Urothelium cell line (cell line): ENCODE measurements around the gene TEK.
A peak's percentile ranks its signal among the peaks of the same experiment; 100 is the strongest.
"Not testable (repeated sequence)": the region's sequence is repeated elsewhere in the genome, so short reads cannot be mapped to it uniquely, and the experiment has no call there.

Experiments
- DNase-seq: peaks from one replicate; pipeline ENCODE4 v3.0.0; 2011; ENCODE audit warnings: low spot score, mixed read lengths
- FAIRE-seq: peaks from 2 replicates; lab custom pipeline; 2011; peaks lifted over from hg19 to GRCh38; lab: Jason Lieb, UNC

Gene TEK

GRCh38 chr9:27108981-27109541, at the start of gene TEK:
TEK (plus strand) TSS chr9:27109225; CDS start chr9:27109591, 366 bp downstream.
- peak; percentile 68 for FAIRE-seq
- no peak for DNase-seq

DNA sequence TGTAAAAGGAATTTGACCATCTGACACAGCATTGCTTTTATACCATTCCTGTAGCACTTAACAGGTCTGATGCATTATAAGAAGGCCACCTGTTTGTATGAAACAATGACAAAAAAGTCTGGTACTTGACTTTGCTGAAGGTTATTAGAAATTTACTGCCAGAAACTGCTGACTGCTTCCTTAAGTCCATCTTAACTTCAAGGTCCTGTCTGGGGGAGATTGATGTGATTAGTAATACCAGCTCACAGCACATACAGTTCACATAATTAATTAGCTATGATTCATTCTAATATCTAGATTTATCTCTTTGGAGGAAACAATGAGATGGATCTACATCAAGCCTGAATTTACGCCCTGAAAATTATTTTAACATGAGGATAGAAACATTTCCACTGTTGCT, 49.6 kb upstream of the TEK start:
- FAIRE-seq (no peak), DNase-seq (no peak)

DNA sequence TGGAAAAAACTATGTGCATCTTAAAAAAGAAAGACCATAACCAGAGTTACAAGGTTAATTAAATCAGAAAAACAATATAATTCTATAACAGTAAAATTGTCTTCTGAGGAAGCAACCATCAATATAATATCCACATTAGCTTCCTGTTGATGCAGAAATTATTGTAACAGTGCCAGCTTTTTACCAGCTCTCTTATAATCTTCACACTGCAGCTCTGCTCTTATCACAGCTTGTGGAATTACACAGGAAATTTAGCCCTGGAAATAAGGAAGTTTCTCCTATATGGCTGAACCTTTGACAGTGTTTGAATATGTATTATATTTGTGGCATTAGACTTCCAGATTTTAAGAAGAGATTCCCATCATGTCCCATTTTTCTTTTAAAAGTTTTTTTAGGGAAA, 49.1 kb upstream of the TEK start:
- FAIRE-seq (no peak), DNase-seq (no peak)

GRCh38 chr9:27065288-27065687, 43.7 kb upstream of the TEK start:
- FAIRE-seq (no peak), DNase-seq (no peak)

DNA sequence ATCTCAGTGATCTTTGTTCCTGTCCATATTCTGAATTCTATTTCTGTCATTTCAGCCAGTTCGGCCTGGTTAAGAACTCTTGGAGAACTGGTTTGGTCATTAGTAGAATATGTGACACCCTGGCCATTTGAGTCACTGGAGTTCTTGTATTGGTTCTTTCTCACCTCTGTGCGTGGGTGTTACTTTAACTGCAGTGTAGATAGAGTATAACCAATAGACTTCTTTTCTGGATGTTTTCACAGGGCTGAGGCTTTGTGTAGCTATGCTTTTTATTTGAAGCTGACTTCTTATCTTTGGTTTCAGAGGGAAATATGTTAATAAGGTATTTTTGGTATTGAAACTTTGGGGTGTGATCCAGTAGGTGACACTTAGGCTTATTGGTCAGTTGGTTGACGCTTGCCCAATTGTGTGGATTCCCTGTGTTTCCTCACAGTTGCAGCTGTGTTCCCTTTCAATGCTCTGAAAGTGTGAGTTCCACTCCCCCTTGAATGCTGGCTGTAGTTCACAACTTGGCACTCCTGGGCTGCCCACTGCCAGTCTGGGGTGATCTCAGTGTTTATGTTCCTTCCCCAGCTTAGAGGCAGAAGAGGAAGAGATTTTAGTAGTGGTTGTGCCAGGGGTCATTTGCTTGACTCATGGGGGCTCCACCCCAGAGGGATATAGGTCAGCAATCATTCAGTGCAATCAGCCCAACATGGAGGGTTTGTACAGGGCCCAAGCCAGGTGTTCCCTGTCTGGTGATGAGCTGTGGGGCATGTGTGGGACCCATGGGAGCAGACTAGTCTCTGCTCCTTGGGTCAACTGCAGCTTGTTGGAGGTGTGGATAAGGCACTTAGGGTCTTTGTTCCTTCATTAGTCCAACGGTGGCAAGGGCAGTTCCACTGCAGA, 34.9 kb upstream of the TEK start:
- DNase-seq (no peak), FAIRE-seq (no peak)

DNA sequence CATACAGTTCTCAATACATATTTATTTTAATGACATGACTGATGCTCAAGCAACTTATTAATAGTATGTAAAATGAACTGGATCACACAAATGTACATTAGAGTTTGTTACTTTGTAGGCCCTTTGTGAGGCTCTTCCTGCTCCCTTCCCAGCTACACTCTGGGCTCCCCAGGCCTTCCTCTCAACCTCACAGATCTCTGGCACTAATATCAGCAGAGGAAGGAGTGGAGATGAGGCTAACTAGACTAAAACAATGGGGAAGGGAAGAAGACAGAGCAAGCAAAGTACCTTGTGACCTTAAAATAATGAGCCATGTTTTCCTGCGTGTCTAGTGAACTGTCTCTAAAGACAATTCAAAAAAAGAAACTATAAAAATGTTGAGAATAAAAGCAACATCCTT, 30.3 kb upstream of the TEK start:
- FAIRE-seq: no peak

GRCh38 chr9:27085456-27085855, 23.6 kb upstream of the TEK start:
- FAIRE-seq: peak; percentile 63

More for the DNA sequence above, 30.3 kb upstream of the TEK start:
- no peak for DNase-seq

GRCh38 chr9:27086818-27087680, 22.0 kb upstream of the TEK start:
- FAIRE-seq (peak; percentile 82), DNase-seq (peak; percentile 31)

More at GRCh38 chr9:27085456-27085855, 23.6 kb upstream of the TEK start:
- DNase-seq: no peak

GRCh38 chr9:27088981-27089380, 20.0 kb upstream of the TEK start:
- no peak for DNase-seq
- no peak for FAIRE-seq

GRCh38 chr9:27089706-27090105, 19.3 kb upstream of the TEK start:
- FAIRE-seq: no peak
- no peak for DNase-seq

GRCh38 chr9:27090231-27090630, 18.8 kb upstream of the TEK start:
- DNase-seq: no peak
- FAIRE-seq: no peak

DNA sequence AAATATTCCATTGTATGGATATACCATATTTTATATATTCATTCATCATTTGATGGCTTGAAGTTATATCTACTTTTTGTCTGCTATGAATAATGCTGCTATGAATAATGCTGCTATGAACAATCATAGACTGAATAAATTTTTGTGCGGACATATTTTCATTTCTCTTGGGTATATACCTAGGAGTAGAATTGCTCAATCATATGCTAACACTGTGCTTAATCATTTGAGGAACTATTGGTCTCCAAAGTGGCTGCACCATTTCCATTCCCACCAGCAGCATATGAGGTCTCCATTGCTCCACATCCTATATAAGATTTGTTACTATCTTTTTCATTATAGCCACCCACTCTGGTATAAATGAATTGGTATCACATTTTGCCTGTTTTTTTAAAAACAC, 18.3 kb upstream of the TEK start:
- DNase-seq (no peak), FAIRE-seq (peak; percentile 52)

DNA sequence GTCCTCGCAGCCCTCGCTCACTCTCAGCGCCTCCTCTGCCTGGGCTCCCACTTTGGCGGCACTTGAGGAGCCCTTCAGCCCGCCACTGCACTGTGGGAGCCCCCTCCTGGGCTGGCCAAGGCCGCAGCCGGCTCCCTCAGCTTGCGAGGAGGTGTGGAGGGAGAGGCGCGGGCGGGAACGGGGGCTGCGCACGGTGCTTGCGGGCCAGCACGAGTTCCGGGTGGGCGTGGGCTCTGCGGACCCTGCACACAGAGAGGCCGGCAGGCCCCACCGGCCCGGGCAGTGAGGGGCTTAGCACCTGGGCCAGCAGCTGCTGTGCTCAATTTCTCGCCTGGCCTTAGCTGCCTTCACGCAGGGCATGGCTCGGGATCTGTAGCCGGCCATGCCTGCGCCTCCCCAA, 16.5 kb upstream of the TEK start:
- not testable (repeated sequence) for FAIRE-seq, DNase-seq

- DNase-seq, FAIRE-seq: not testable (repeated sequence)
Observed at GRCh38 chr9:27093384-27094067, 15.5 kb upstream of the TEK start.

DNA sequence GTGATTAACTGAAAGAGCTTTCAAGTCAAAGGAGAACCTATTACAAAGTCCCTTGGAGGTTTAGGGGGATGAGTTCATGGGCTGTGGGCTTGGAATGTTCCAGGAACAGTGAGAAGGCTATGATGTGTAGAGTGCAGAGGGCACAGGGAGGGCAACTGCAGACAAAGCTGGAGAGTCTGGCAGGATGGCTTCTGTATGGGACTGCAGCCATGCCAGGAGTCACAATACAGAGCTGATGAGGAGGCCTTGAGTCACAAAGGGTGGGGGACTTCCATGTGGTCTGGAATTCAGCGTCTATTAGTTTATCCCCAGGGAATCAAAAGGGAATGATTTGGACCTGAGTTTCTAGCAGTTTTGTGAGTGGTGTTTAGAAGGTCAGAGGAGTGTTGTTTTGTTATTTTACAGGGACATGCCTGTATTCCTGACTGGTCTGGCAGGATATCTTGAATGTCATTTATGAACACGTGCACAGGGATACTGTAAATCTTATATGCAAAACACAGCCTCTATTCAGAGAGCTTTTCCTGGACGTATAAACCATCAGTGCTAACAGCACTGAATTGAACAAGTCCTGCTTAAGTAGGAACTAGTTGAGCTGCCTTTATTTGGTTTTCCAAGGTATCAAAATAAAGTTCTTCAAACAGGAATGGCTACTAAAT, 14.3 kb upstream of the TEK start:
- DNase-seq (peak; percentile 44), FAIRE-seq (peak; percentile 65)

- FAIRE-seq (peak; percentile 32), DNase-seq (no peak)
Observed at GRCh38 chr9:27107241-27107640, 1.8 kb upstream of the TEK start.

DNA sequence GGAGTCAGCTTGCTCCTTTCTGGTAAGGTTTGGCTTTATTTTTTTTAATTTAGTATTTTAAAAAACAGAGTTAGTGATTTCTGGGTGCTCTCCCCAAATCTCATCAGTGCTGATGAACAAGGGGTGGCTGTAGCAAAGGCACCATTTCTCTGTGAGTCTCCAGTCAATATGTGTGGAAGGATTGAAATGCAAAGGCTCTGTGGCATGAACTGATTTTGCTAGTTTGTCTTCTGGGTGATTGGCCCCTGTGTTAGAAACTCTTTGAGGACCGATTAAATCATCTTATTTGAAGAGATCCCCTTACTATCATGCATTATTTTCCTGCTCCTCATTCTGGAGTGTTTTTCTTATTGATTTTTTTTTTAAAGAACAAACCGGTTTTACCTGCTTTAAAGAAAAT, 596 bp downstream of the TEK start:
- FAIRE-seq: no peak

DNA sequence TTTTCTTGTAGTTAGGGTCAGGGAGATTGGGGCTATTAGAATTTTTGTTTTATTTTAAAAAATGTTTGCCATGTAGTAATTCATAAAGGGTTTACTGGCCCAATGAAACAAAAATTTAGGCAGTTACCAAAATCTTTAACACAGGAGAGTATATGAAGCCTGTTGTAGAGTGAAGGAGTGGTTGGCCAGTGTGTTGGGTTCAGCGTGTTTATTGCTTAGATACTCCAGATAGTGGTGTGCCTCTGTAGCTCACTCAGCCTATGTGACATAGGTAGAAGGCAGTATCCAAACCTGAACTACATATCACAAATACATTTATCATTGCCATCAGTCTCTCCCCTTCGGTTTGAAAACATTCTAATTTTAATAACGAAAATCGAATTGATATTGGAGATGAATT, 1.2 kb downstream of the TEK start:
- DNase-seq (no peak), FAIRE-seq (peak; percentile 69)

More for the DNA sequence above, 596 bp downstream of the TEK start:
- DNase-seq: no peak

- FAIRE-seq (no peak), DNase-seq (no peak)
Observed at GRCh38 chr9:27112235-27112634, 3.2 kb downstream of the TEK start.

DNA sequence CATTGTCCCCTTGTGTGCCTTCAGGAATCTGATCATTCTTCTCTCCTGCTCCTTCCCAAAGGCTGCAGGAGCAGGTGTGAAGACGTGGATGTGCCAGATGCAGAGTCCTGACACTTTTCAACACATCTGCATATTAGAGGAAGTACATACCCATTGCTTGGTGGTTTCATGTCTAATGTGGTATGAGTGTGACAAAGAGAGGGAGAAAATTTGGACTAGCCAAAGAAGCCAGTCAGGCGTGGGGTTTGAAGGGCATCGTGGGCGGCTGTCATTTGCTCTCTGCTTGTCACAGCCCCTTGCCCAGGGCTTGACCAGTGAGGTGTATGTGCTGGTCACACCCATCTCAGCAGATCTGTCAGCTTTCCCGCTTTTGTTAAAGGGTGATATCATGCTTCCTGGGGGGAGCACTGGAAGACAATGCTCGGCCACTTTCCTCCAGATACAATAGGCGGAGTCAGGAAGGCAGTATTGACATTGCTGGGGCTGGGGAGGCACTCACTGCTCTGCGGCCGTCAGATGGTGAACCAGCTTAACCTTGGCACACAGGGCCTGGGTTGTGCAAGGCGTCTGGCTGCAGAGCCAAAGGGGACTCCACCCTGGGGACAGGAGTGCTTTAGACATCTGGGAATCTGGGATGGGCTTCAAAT, 8.6 kb downstream of the TEK start:
- FAIRE-seq (peak; percentile 98), DNase-seq (peak; percentile 78)
